Skin epidermis (tissue), 12 donors: ENCODE measurements around the gene CNP.
"Not testable (repeated sequence)": the region's sequence is repeated elsewhere in the genome, so short reads cannot be mapped to it uniquely, and the experiment has no call there.

Experiments
- H3K27ac ChIP-seq, 21 experiments: fragments of 200-600 bp; sonication (generic) in 11 of 21; one replicate each; pipeline ENCODE4 v1.5.0; 2020; ENCODE audit warnings: mild to moderate bottlenecking in 3 of 21, inconsistent platforms in 2 of 21, moderate library complexity in 2 of 21
- H3K4me3 ChIP-seq, 7 experiments: fragments of 200-600 bp; sonication (generic) in 2 of 7; one replicate each; pipeline ENCODE4 v1.5.0; 2020; ENCODE audit warnings: inconsistent platforms in 2 of 7, mild to moderate bottlenecking in 2 of 7, moderate library complexity in 1 of 7

CNP gene

GRCh38 chr17:41966463-41967140 lies at the start of gene CNP:
Gene CNP (plus strand): TSS chr17:41966795. CDS start chr17:41966885, 90 bp downstream.
- H3K4me3 ChIP-seq, result peak within 1 kb of the TSS; percentile 65 to 92 (median 89)
- H3K27ac ChIP-seq, result peak within 1 kb of the TSS; percentile 70 to 97 (median 93)

- Histone ChIP-seq H3K27ac (peak overlapping the region in 7 of 21 experiments; percentile 32 to 94 (median 93)), H3K4me3 (peak overlapping the region in 5 of 7 experiments; percentile 81 to 100 (median 99))
Measured at GRCh38 chr17:41917192-41917591, 49.4 kb upstream of the CNP start.

GRCh38 chr17:41917679-41918313 lies 48.8 kb upstream of the CNP start:
- H3K27ac ChIP-seq, result peak overlapping the region in 20 of 21 experiments; percentile 80 to 95 (median 92)
- peak overlapping the region; percentile 81 to 100 (median 97) for H3K4me3 ChIP-seq

- peak within 1 kb of the TSS; percentile 27 to 95 (median 91) for H3K27ac ChIP-seq
- H3K4me3 ChIP-seq, result peak within 1 kb of the TSS; percentile 81 to 100 (median 97)
Measured at GRCh38 chr17:41918314-41919164, 48.1 kb upstream of the CNP start, which contains the start of gene ACLY. Gene ACLY (minus strand): TSS chr17:41918951. CDS start chr17:41913873, 5,078 bp downstream.

- H3K27ac ChIP-seq, result peak overlapping the region in 18 of 21 experiments; percentile 74 to 95 (median 89)
Measured at GRCh38 chr17:41919165-41919817, 47.3 kb upstream of the CNP start.

GRCh38 chr17:41919840-41920579 lies 46.6 kb upstream of the CNP start:
- H3K4me3 ChIP-seq, result no peak overlapping the region
- H3K27ac ChIP-seq, result peak overlapping the region in 9 of 21 experiments; percentile 9 to 94 (median 88)

More at GRCh38 chr17:41919165-41919817, 47.3 kb upstream of the CNP start:
- H3K4me3 ChIP-seq, result peak overlapping the region; percentile 81 to 100 (median 97)

- Histone ChIP-seq H3K27ac (no peak overlapping the region), H3K4me3 (no peak overlapping the region)
Measured at GRCh38 chr17:41920580-41920955, 46.0 kb upstream of the CNP start.

- H3K4me3 ChIP-seq, result no peak overlapping the region
Measured at GRCh38 chr17:41925991-41926590, 40.5 kb upstream of the CNP start.

GRCh38 chr17:41928693-41929251 lies 37.8 kb upstream of the CNP start:
- Histone ChIP-seq H3K4me3 (no peak overlapping the region), H3K27ac (no peak overlapping the region)

More at GRCh38 chr17:41925991-41926590, 40.5 kb upstream of the CNP start:
- H3K27ac ChIP-seq, result no peak overlapping the region

- H3K4me3 ChIP-seq, result peak within 1 kb of the TSS; percentile 32 to 51 (median 36)
- peak within 1 kb of the TSS in 20 of 21 experiments; percentile 36 to 94 (median 82) for H3K27ac ChIP-seq
Measured at GRCh38 chr17:41930009-41930832, 36.4 kb upstream of the CNP start, which contains the start of gene ODAD4. Gene ODAD4 (plus strand): TSS chr17:41930617. CDS start chr17:41930724, 107 bp downstream.

- Histone ChIP-seq H3K4me3 (peak overlapping the region; percentile 32 to 51 (median 36)), H3K27ac (peak overlapping the region in 13 of 21 experiments; percentile 63 to 94 (median 83))
Measured at GRCh38 chr17:41930833-41931156, 35.8 kb upstream of the CNP start.

- H3K27ac ChIP-seq, result peak overlapping the region in 1 of 21 experiments; percentile 39
- not testable (repeated sequence) for H3K4me3 ChIP-seq
Measured at GRCh38 chr17:41931715-41932114, 34.9 kb upstream of the CNP start.

GRCh38 chr17:41932816-41933389 lies 33.7 kb upstream of the CNP start:
- H3K27ac ChIP-seq, result peak overlapping the region in 4 of 21 experiments; percentile 14 to 60 (median 34)
- H3K4me3 ChIP-seq, result no peak overlapping the region

GRCh38 chr17:41935641-41936040 lies 31.0 kb upstream of the CNP start:
- Histone ChIP-seq H3K4me3 (no peak overlapping the region), H3K27ac (peak overlapping the region in 6 of 21 experiments; percentile 16 to 50 (median 25))

GRCh38 chr17:41937970-41938954 lies 28.3 kb upstream of the CNP start:
- H3K27ac ChIP-seq, result no peak overlapping the region
- no peak overlapping the region for H3K4me3 ChIP-seq
